ENCODE results near the gene RREB1.

RREB1 gene

GRCh38 chr6:7106752-7107577 lies 796 bp upstream of the RREB1 start:
- peak; percentile 36 for TF ChIP-seq CTCF (IDR thresholded peaks at IDR 0.05)
- peak overlapping the region; percentile 87 for H3K27ac ChIP-seq
- H3K4me3 ChIP-seq (ENCODE audit: low read depth in 1 of 2, low read length in 1 of 2): peak overlapping the region; percentile 93 to 98

GRCh38 chr6:7108196-7108963 lies 619 bp downstream of the RREB1 start:
- Histone ChIP-seq H3K27ac (peak overlapping the region; percentile 87), H3K4me3 (ENCODE audit: low read depth in 1 of 2, low read length in 1 of 2) (peak overlapping the region; percentile 93 to 98), H3K27me3 (no peaks in the 10 kb centered on the region), H3K9me3 (no peaks in the 10 kb centered on the region), H3K4me1 (ENCODE audit: control insufficient read depth in 1 of 2, insufficient read depth in 1 of 2, low read depth in 1 of 2, low read length in 1 of 2) (peaks cover 41 to 44% of the 10 kb centered on the region in 2 experiments), H3K36me3 (no peaks in the 10 kb centered on the region)
- TF ChIP-seq CTCF (IDR thresholded peaks at IDR 0.05): peak; percentile 6

More at GRCh38 chr6:7106752-7107577, 796 bp upstream of the RREB1 start:
- no peaks in the 10 kb centered on the region for H3K27me3 ChIP-seq
- H3K9me3 ChIP-seq: no peaks in the 10 kb centered on the region
- peaks cover 29 to 31% of the 10 kb centered on the region in 2 experiments for H3K4me1 ChIP-seq (ENCODE audit: control insufficient read depth in 1 of 2, insufficient read depth in 1 of 2, low read depth in 1 of 2, low read length in 1 of 2)
- no peaks in the 10 kb centered on the region for H3K36me3 ChIP-seq

- H3K36me3 ChIP-seq: no peaks in the 10 kb centered on the region
- peak overlapping the region; percentile 93 to 98 for H3K4me3 ChIP-seq (ENCODE audit: low read depth in 1 of 2, low read length in 1 of 2)
- H3K4me1 ChIP-seq (ENCODE audit: control insufficient read depth in 1 of 2, insufficient read depth in 1 of 2, low read depth in 1 of 2, low read length in 1 of 2): peaks cover 47 to 50% of the 10 kb centered on the region in 2 experiments
- peak overlapping the region; percentile 87 for H3K27ac ChIP-seq
- H3K9me3 ChIP-seq: no peaks in the 10 kb centered on the region
- peak; percentile 3 for TF ChIP-seq CTCF (IDR thresholded peaks at IDR 0.05)
- H3K27me3 ChIP-seq: no peaks in the 10 kb centered on the region
These were observed 1.4 kb downstream of the RREB1 start for GRCh38 chr6:7108964-7109836.

GRCh38 chr6:7110092-7110792 lies 2.5 kb downstream of the RREB1 start:
- peaks cover 55 to 57% of the 10 kb centered on the region in 2 experiments for H3K4me1 ChIP-seq (ENCODE audit: control insufficient read depth in 1 of 2, insufficient read depth in 1 of 2, low read depth in 1 of 2, low read length in 1 of 2)

More at GRCh38 chr6:7110092-7110792, 2.5 kb downstream of the RREB1 start:
- TF ChIP-seq CTCF (IDR thresholded peaks at IDR 0.05): no peak
- Histone ChIP-seq H3K9me3 (no peaks in the 10 kb centered on the region), H3K4me3 (ENCODE audit: low read depth in 1 of 2, low read length in 1 of 2) (peak overlapping the region; percentile 93 to 98), H3K36me3 (no peaks in the 10 kb centered on the region), H3K27me3 (no peaks in the 10 kb centered on the region), H3K27ac (peak overlapping the region; percentile 87)
